Naive thymus-derived CD8-positive, alpha-beta T cell (primary cell): ENCODE results near the gene GNG12. TPM values are rescaled to one million over a fixed set of nuclear protein-coding genes. Genes with fewer than 3 reads are reported as not detected.

ENCODE experiments used
- ATAC-seq, 2 donors: fragments of 150-1000 bp; cut with Tn5 transposase in 1 of 2; sonication (Bioruptor Pico), chemical (Tn5 transposase) in 1 of 2; 1 replicate in 1 of 2; 2 replicates in 1 of 2; pipeline ENCODE4 v1.10.0; 2021; ENCODE audit warnings: mild to moderate bottlenecking in 2 of 2, moderate library complexity in 2 of 2
- POLR2A ChIA-PET: fragments of 350-600 bp; sonication (Branson Sonifier 250); formaldehyde crosslinking; loops from one replicate; lab custom pipeline; 2021; ENCODE audit warnings: antibody characterized with exemption; lab: Charles Lee
- DNase-seq, 10 donors: peaks; one replicate each; pipeline versions ENCODE4 v3.0.0 to v3.0.0-alpha.2; 2020 to 2022
- H3K27ac Mint-ChIP-seq, 10 donors: one replicate each; pipeline ENCODE4 v1.8.0; 2020 to 2022; ENCODE audit warnings: mild to moderate bottlenecking in 10 of 10, mixed read lengths in 10 of 10, moderate library complexity in 4 of 10, inconsistent platforms in 1 of 10
- H3K27me3 Mint-ChIP-seq, 5 donors: one replicate each; pipeline ENCODE4 v1.8.0; 2021 to 2022; ENCODE audit warnings: mixed read lengths in 5 of 5
- H3K36me3 Mint-ChIP-seq, 3 donors: one replicate each; pipeline ENCODE4 v1.8.0; 2020 to 2022; ENCODE audit warnings: mixed read lengths in 3 of 3, mild to moderate bottlenecking in 2 of 3, inconsistent platforms in 1 of 3
- H3K4me1 Mint-ChIP-seq, 4 donors: one replicate each; pipeline ENCODE4 v1.8.0; 2021 to 2022; ENCODE audit warnings: mixed read lengths in 4 of 4
- H3K4me3 Mint-ChIP-seq, 10 donors: one replicate each; pipeline ENCODE4 v1.8.0; 2020 to 2022; ENCODE audit warnings: mild to moderate bottlenecking in 10 of 10, mixed read lengths in 10 of 10, moderate library complexity in 6 of 10, inconsistent platforms in 1 of 10
- H3K9me3 Mint-ChIP-seq, 9 donors: one replicate each; pipeline ENCODE4 v1.8.0; 2020 to 2022; ENCODE audit warnings: mixed read lengths in 9 of 9, mild to moderate bottlenecking in 3 of 9, inconsistent platforms in 1 of 9, moderate library complexity in 1 of 9
- polyA plus RNA-seq, 3 donors: library from polyadenylated mRNA; unstranded; fragments of 300-500 nt; fragmentation: Illumina TruSeq; gene quantifications; one replicate each; pipeline ENCODE4 v1.2.3, GENCODE V29; 2021
- total RNA-seq, 8 experiments: library from RNA in 2 of 8; stranded (reverse) in 2 of 8; gene quantifications; one replicate each; pipeline ENCODE4 v1.2.3 and lab custom pipeline; 2021 to 2026

GNG12 gene
- total and polyA plus RNA-seq, 5 experiments from 2014 or later, result not detected

- Mint-ChIP-seq H3K4me3 (no peak overlapping the region), H3K27ac (no peak overlapping the region)
- POLR2A ChIA-PET, result interaction anchor here (1.4 kb wide), 1 partner anchor 45 kb away, joined by 4 read pairs; the partner anchor contains the start of gene GADD45A
These were observed 103.4 kb downstream of the GNG12 start for GRCh38 chr1:67729872-67730271.

GRCh38 chr1:67726224-67726623 is 107.0 kb downstream of the GNG12 start:
- Mint-ChIP-seq H3K4me3 (no peak overlapping the region), H3K36me3 (no peaks in the 10 kb centered on the region), H3K27me3 (no peaks in the 10 kb centered on the region), H3K4me1 (no peaks in the 10 kb centered on the region), H3K9me3 (no peaks in the 10 kb centered on the region), H3K27ac (no peak overlapping the region)
- no peak for ATAC-seq
- no peak for DNase-seq
- POLR2A ChIA-PET, result no interaction called here

More at GRCh38 chr1:67729872-67730271, 103.4 kb downstream of the GNG12 start:
- ATAC-seq (no peak), DNase-seq (no peak)
- Mint-ChIP-seq H3K9me3 (no peaks in the 10 kb centered on the region), H3K4me1 (peaks cover 2 to 11% (median 6%) of the 10 kb centered on the region in 4 donors), H3K36me3 (no peaks in the 10 kb centered on the region), H3K27me3 (no peaks in the 10 kb centered on the region)

- POLR2A ChIA-PET, result no interaction called here
- DNase-seq, result no peak
- Mint-ChIP-seq H3K27ac (no peak overlapping the region), H3K27me3 (peaks cover 0 to 2% (median 0%) of the 10 kb centered on the region in 5 donors), H3K9me3 (no peaks in the 10 kb centered on the region), H3K4me3 (no peak overlapping the region), H3K36me3 (no peaks in the 10 kb centered on the region), H3K4me1 (no peaks in the 10 kb centered on the region)
- no peak for ATAC-seq
These were observed 108.2 kb downstream of the GNG12 start for GRCh38 chr1:67724928-67725560.

GRCh38 chr1:67723620-67724019 is 109.6 kb downstream of the GNG12 start:
- Mint-ChIP-seq H3K36me3 (no peaks in the 10 kb centered on the region), H3K27me3 (peaks cover 0 to 2% (median 0%) of the 10 kb centered on the region in 5 donors), H3K27ac (no peak overlapping the region), H3K4me3 (no peak overlapping the region), H3K4me1 (no peaks in the 10 kb centered on the region), H3K9me3 (no peaks in the 10 kb centered on the region)
- ATAC-seq (no peak), DNase-seq (no peak)
- POLR2A ChIA-PET, result interaction anchor here (0.6 kb wide), 1 partner anchor 502 kb away, joined by 5 read pairs; no protein-coding TSS in a partner anchor

- H3K27ac Mint-ChIP-seq, result no peak overlapping the region
- POLR2A ChIA-PET, result interaction anchor here (0.6 kb wide), 1 partner anchor 501 kb away, joined by 5 read pairs; no protein-coding TSS in a partner anchor
- DNase-seq (no peak), ATAC-seq (no peak)
- H3K36me3 Mint-ChIP-seq, result no peaks in the 10 kb centered on the region
- no peaks in the 10 kb centered on the region for H3K4me1 Mint-ChIP-seq
- peaks cover 0 to 2% (median 0%) of the 10 kb centered on the region in 5 donors for H3K27me3 Mint-ChIP-seq
- H3K4me3 Mint-ChIP-seq, result no peak overlapping the region
- no peaks in the 10 kb centered on the region for H3K9me3 Mint-ChIP-seq
These were observed 110.1 kb downstream of the GNG12 start for GRCh38 chr1:67723126-67723525.

- no peak for DNase-seq
- POLR2A ChIA-PET, result no interaction called here
These were observed 110.8 kb downstream of the GNG12 start for GRCh38 chr1:67722292-67722944.

GRCh38 chr1:67721650-67722291 is 111.5 kb downstream of the GNG12 start:
- POLR2A ChIA-PET, result no interaction called here
- Mint-ChIP-seq H3K27ac (no peak overlapping the region), H3K4me3 (no peak overlapping the region), H3K27me3 (peaks cover 0 to 2% (median 0%) of the 10 kb centered on the region in 5 donors), H3K9me3 (no peaks in the 10 kb centered on the region), H3K4me1 (no peaks in the 10 kb centered on the region), H3K36me3 (no peaks in the 10 kb centered on the region)
- DNase-seq (no peak), ATAC-seq (no peak)

More at GRCh38 chr1:67722292-67722944, 110.8 kb downstream of the GNG12 start:
- Mint-ChIP-seq H3K4me1 (no peaks in the 10 kb centered on the region), H3K27ac (no peak overlapping the region), H3K9me3 (no peaks in the 10 kb centered on the region), H3K27me3 (peaks cover 0 to 2% (median 0%) of the 10 kb centered on the region in 5 donors), H3K36me3 (no peaks in the 10 kb centered on the region), H3K4me3 (no peak overlapping the region)
- ATAC-seq, result no peak

- POLR2A ChIA-PET, result no interaction called here
- Mint-ChIP-seq H3K27ac (no peak overlapping the region), H3K4me3 (no peak overlapping the region)
These were observed 112.2 kb downstream of the GNG12 start for GRCh38 chr1:67721112-67721511.

GRCh38 chr1:67719329-67720196 is 113.7 kb downstream of the GNG12 start:
- H3K4me1 Mint-ChIP-seq, result no peaks in the 10 kb centered on the region
- H3K27ac Mint-ChIP-seq, result no peak overlapping the region

More at GRCh38 chr1:67721112-67721511, 112.2 kb downstream of the GNG12 start:
- no peak for DNase-seq
- ATAC-seq, result no peak
- H3K27me3 Mint-ChIP-seq, result peaks cover 0 to 2% (median 0%) of the 10 kb centered on the region in 5 donors
- no peaks in the 10 kb centered on the region for H3K4me1 Mint-ChIP-seq
- no peaks in the 10 kb centered on the region for H3K9me3 Mint-ChIP-seq
- H3K36me3 Mint-ChIP-seq, result no peaks in the 10 kb centered on the region

GRCh38 chr1:67717876-67718275 is 115.4 kb downstream of the GNG12 start:
- no peaks in the 10 kb centered on the region for H3K36me3 Mint-ChIP-seq
- POLR2A ChIA-PET, result no interaction called here
- no peak overlapping the region for H3K27ac Mint-ChIP-seq
- no peak overlapping the region for H3K4me3 Mint-ChIP-seq
- no peaks in the 10 kb centered on the region for H3K9me3 Mint-ChIP-seq
- ATAC-seq (no peak), DNase-seq (no peak)
- no peaks in the 10 kb centered on the region for H3K4me1 Mint-ChIP-seq
- peaks cover 0 to 4% (median 0%) of the 10 kb centered on the region in 5 donors for H3K27me3 Mint-ChIP-seq

More at GRCh38 chr1:67719329-67720196, 113.7 kb downstream of the GNG12 start:
- Mint-ChIP-seq H3K9me3 (no peaks in the 10 kb centered on the region), H3K27me3 (peaks cover 0 to 2% (median 0%) of the 10 kb centered on the region in 5 donors), H3K36me3 (no peaks in the 10 kb centered on the region), H3K4me3 (no peak overlapping the region)
- no peak for ATAC-seq
- DNase-seq, result no peak
- POLR2A ChIA-PET, result no interaction called here

- DNase-seq (no peak), ATAC-seq (no peak)
- POLR2A ChIA-PET, result no interaction called here
- H3K27me3 Mint-ChIP-seq, result peaks cover 0 to 4% (median 0%) of the 10 kb centered on the region in 5 donors
- H3K9me3 Mint-ChIP-seq, result no peaks in the 10 kb centered on the region
- no peak overlapping the region for H3K4me3 Mint-ChIP-seq
- H3K4me1 Mint-ChIP-seq, result no peaks in the 10 kb centered on the region
- H3K36me3 Mint-ChIP-seq, result no peaks in the 10 kb centered on the region
- no peak overlapping the region for H3K27ac Mint-ChIP-seq
These were observed 116.5 kb downstream of the GNG12 start for GRCh38 chr1:67716800-67717199.

- Mint-ChIP-seq H3K9me3 (no peaks in the 10 kb centered on the region), H3K36me3 (no peaks in the 10 kb centered on the region)
- no peak for ATAC-seq
These were observed 117.4 kb downstream of the GNG12 start for GRCh38 chr1:67715819-67716218.

More at GRCh38 chr1:67715819-67716218, 117.4 kb downstream of the GNG12 start:
- no peak overlapping the region for H3K27ac Mint-ChIP-seq
- H3K27me3 Mint-ChIP-seq, result peaks cover 0 to 4% (median 0%) of the 10 kb centered on the region in 5 donors
- no peaks in the 10 kb centered on the region for H3K4me1 Mint-ChIP-seq
- POLR2A ChIA-PET, result interaction anchor here (0.6 to 0.7 kb wide), 2 partner anchors 56 to 161 kb away, joined by 3 to 5 read pairs; no protein-coding TSS in a partner anchor
- no peak overlapping the region for H3K4me3 Mint-ChIP-seq
- no peak for DNase-seq
